H1 (cell line): ENCODE data around the gene KIF1B. TPM values are rescaled to one million over a fixed set of nuclear protein-coding genes. Genes with fewer than 3 reads are reported as not detected.

Source experiments
- CTCF ChIA-PET: fragments of 300-600 bp; sonication (Branson Sonifier 250); formaldehyde crosslinking; loops from one replicate; lab custom pipeline; 2021; ENCODE audit not compliant: partially characterized antibody; lab: Charles Lee
- POLR2A ChIA-PET: fragments of 300-600 bp; sonication (Branson Sonifier 250); formaldehyde crosslinking; loops from one replicate; lab custom pipeline; 2021; ENCODE audit warnings: inconsistent platforms; ENCODE audit not compliant: partially characterized antibody; lab: Charles Lee
- DNase-seq, 2 experiments: peaks; one replicate each; pipeline versions ENCODE4 v3.0.0 to v3.0.0-alpha.2; 2010 to 2022; ENCODE audit warnings: low spot score in 2 of 2, low read depth in 1 of 2, mixed read lengths in 1 of 2
- FAIRE-seq: peaks from 2 replicates; lab custom pipeline; 2011; peaks lifted over from hg19 to GRCh38; lab: Jason Lieb, UNC
- H2AFZ ChIP-seq: 2 replicates; pipeline ENCODE4 v1.8.1; 2012; ENCODE audit warnings: low read length, inconsistent platforms
- H2AK5ac ChIP-seq: 2 replicates; pipeline ENCODE4 v1.6.1; 2013; ENCODE audit warnings: low read depth, low read length
- H2BK120ac ChIP-seq: replicated peaks from 2 replicates; pipeline ENCODE3; 2013; ENCODE audit warnings: low read depth, low read length, inconsistent platforms
- H2BK12ac ChIP-seq: 2 replicates; pipeline ENCODE4 v1.6.1; 2013; ENCODE audit warnings: low read depth, low read length
- H2BK15ac ChIP-seq: 2 replicates; pipeline ENCODE4 v1.6.1; 2013; ENCODE audit warnings: low read length
- H2BK20ac ChIP-seq: 2 replicates; pipeline ENCODE4 v1.6.1; 2013; ENCODE audit warnings: low read length
- H2BK5ac ChIP-seq: 2 replicates; pipeline ENCODE4 v1.6.1; 2013; ENCODE audit warnings: low read depth, low read length
- H3K14ac ChIP-seq: 2 replicates; pipeline ENCODE4 v1.6.1; 2013; ENCODE audit warnings: inconsistent platforms; ENCODE audit not compliant: insufficient read length
- H3K18ac ChIP-seq: 2 replicates; pipeline ENCODE4 v1.6.1; 2013; ENCODE audit warnings: low read length; ENCODE audit errors: extremely low read depth
- H3K23ac ChIP-seq: 2 replicates; pipeline ENCODE4 v1.6.1; 2013; ENCODE audit warnings: inconsistent platforms; ENCODE audit not compliant: insufficient read length
- H3K23me2 ChIP-seq: 2 replicates; pipeline ENCODE4 v1.6.1; 2013; ENCODE audit warnings: low read depth, low read length
- H3K27ac ChIP-seq: 2 replicates; pipeline ENCODE4 v1.6.1; 2011; ENCODE audit warnings: low read depth, low read length, inconsistent platforms
- H3K27me3 ChIP-seq, 4 experiments: replicated peaks in 1 of 4; 1 replicate in 1 of 4; 2 replicates in 3 of 4; pipeline versions ENCODE4 v1.6.1 to v1.8.1; 2011 to 2013; ENCODE audit warnings: low read length in 3 of 4, mild to moderate bottlenecking in 3 of 4, inconsistent platforms in 2 of 4, mixed read lengths in 2 of 4, moderate library complexity in 1 of 4; ENCODE audit not compliant: control insufficient read depth in 3 of 4, insufficient read depth in 3 of 4; ENCODE audit errors: extremely low read depth in 1 of 4
- H3K36me3 ChIP-seq, 4 experiments: 2 replicates each; pipeline versions ENCODE4 v1.6.1 to v1.8.1; 2011 to 2013; ENCODE audit warnings: mild to moderate bottlenecking in 4 of 4, low read length in 3 of 4, moderate library complexity in 2 of 4, control low read depth in 1 of 4, inconsistent platforms in 1 of 4; ENCODE audit not compliant: insufficient read depth in 4 of 4, control insufficient read depth in 2 of 4
- H3K4ac ChIP-seq: replicated peaks from 2 replicates; pipeline ENCODE3; 2013; ENCODE audit warnings: low read length, low read depth, mixed read lengths, inconsistent platforms; ENCODE audit not compliant: insufficient read length
- H3K4me1 ChIP-seq, 4 experiments: replicated peaks in 1 of 4; 1 replicate in 1 of 4; 2 replicates in 3 of 4; pipeline versions ENCODE4 v1.6.1 to v1.8.1; 2011 to 2013; ENCODE audit warnings: low read length in 3 of 4, inconsistent platforms in 2 of 4, mixed read lengths in 1 of 4; ENCODE audit not compliant: insufficient read depth in 4 of 4, control insufficient read depth in 3 of 4
- H3K4me2 ChIP-seq, 2 experiments: 2 replicates each; pipeline versions ENCODE4 v1.6.1 to v1.8.1; 2011 to 2013; ENCODE audit warnings: low read depth in 2 of 2, low read length in 2 of 2, control low read depth in 1 of 2, inconsistent platforms in 1 of 2, mild to moderate bottlenecking in 1 of 2; ENCODE audit not compliant: insufficient read depth in 1 of 2
- H3K4me3 ChIP-seq, 4 experiments: fragments of 200-600, 300-600 bp in 1 of 4; sonication (generic), shearing (Covaris generic), sonication (Bioruptor Twin) in 1 of 4; 2 replicates each; pipeline versions ENCODE4 v1.5.1 to v1.8.1; 2011 to 2016; ENCODE audit warnings: low read length in 4 of 4, low read depth in 3 of 4, control low read depth in 2 of 4, inconsistent platforms in 2 of 4, mild to moderate bottlenecking in 2 of 4, mixed read lengths in 1 of 4, moderate library complexity in 1 of 4; ENCODE audit not compliant: insufficient read depth in 2 of 4; ENCODE audit errors: extremely low read depth in 1 of 4
- H3K56ac ChIP-seq: replicated peaks from 2 replicates; pipeline ENCODE3; 2013; ENCODE audit warnings: low read depth, mild to moderate bottlenecking, mixed read lengths, low read length, inconsistent platforms; ENCODE audit not compliant: insufficient read length
- H3K79me1 ChIP-seq: 2 replicates; pipeline ENCODE4 v1.6.1; 2013; ENCODE audit warnings: low read depth, low read length, control low read depth
- H3K79me2 ChIP-seq, 2 experiments: 2 replicates each; pipeline versions ENCODE4 v1.6.1 to v1.8.1; 2012 to 2013; ENCODE audit warnings: low read length in 2 of 2, mild to moderate bottlenecking in 2 of 2, inconsistent platforms in 1 of 2; ENCODE audit not compliant: insufficient read depth in 2 of 2, control insufficient read depth in 1 of 2
- H3K9ac ChIP-seq, 4 experiments: replicated peaks in 1 of 4; 1 replicate in 1 of 4; 2 replicates in 3 of 4; pipeline versions ENCODE4 v1.6.1 to v1.8.1; 2011 to 2013; ENCODE audit warnings: low read depth in 3 of 4, low read length in 3 of 4, control low read depth in 2 of 4, mild to moderate bottlenecking in 2 of 4, moderate library complexity in 2 of 4, inconsistent platforms in 1 of 4; ENCODE audit errors: extremely low read depth in 1 of 4
- H3K9me3 ChIP-seq, 2 experiments: 2 replicates each; pipeline versions ENCODE4 v1.6.1 to v1.8.1; 2012 to 2013; ENCODE audit warnings: mild to moderate bottlenecking in 2 of 2, moderate library complexity in 2 of 2, control low read depth in 1 of 2, inconsistent platforms in 1 of 2, low read depth in 1 of 2, low read length in 1 of 2, mixed read lengths in 1 of 2; ENCODE audit not compliant: insufficient read depth in 2 of 2
- H4K20me1 ChIP-seq, 2 experiments: replicated peaks in 1 of 2; 2 replicates each; pipeline versions ENCODE3 to v1.8.1; 2011 to 2013; ENCODE audit warnings: inconsistent platforms in 2 of 2, low read length in 2 of 2, mild to moderate bottlenecking in 1 of 2; ENCODE audit not compliant: insufficient read depth in 2 of 2, control insufficient read depth in 1 of 2
- H4K5ac ChIP-seq: 2 replicates; pipeline ENCODE4 v1.6.1; 2013; ENCODE audit warnings: low read length, low read depth, mixed read lengths, inconsistent platforms; ENCODE audit not compliant: insufficient read length
- H4K8ac ChIP-seq: 2 replicates; pipeline ENCODE4 v1.8.0; 2013; ENCODE audit warnings: mild to moderate bottlenecking, moderate library complexity, low read length, inconsistent platforms; ENCODE audit not compliant: insufficient read depth; ENCODE audit errors: extremely low read depth
- H4K91ac ChIP-seq: replicated peaks from 2 replicates; pipeline ENCODE3; 2013; ENCODE audit warnings: low read length, mixed read lengths, inconsistent platforms; ENCODE audit not compliant: insufficient read length
- CBX5 ChIP-seq: fragments of 300-800, 300-1000 bp; sonication (generic); IDR thresholded peaks from 2 replicates; pipeline ENCODE4 v1.7.1; 2016; ENCODE audit warnings: antibody characterized with exemption, low read length, low read depth
- FOSL1 ChIP-seq: IDR thresholded peaks from 2 replicates; pipeline ENCODE4 v1.6.1; 2011; ENCODE audit warnings: mild to moderate bottlenecking, low read depth, low read length, moderate library complexity; ENCODE audit not compliant: insufficient read depth
- MAFK ChIP-seq: IDR thresholded peaks from 2 replicates; pipeline ENCODE4 v1.6.1; 2012; ENCODE audit warnings: low read depth, mild to moderate bottlenecking, improper control_type of control experiment, low read length
- WGBS, 2 experiments: shearing (Covaris generic) in 1 of 2; methylation state at CpG; one replicate each; pipeline versions ENCODE4 v1.1.6 to v1.1.7; 2013 to 2015; ENCODE audit warnings: low lambda C conversion rate in 2 of 2, mixed read lengths in 2 of 2, inconsistent platforms in 1 of 2, low coverage in 1 of 2, missing lambda C conversion rate in 1 of 2; ENCODE audit not compliant: insufficient replicate concordance in 2 of 2, insufficient coverage in 1 of 2, insufficient read length in 1 of 2; ENCODE audit errors: extremely low coverage in 1 of 2, missing lambda C conversion rate in 1 of 2; 5-methylcytosine and 5-hydroxymethylcytosine counted together
- polyA plus RNA-seq, 7 experiments: library from polyadenylated mRNA; depleted of rRNA in 3 of 7; stranded (reverse) in 5 of 7; unstranded in 2 of 7; fragments of >200 nt in 5 of 7; fragments of 200-250 nt in 2 of 7; gene quantifications; 1 replicate in 5 of 7; 2 replicates in 1 of 7; 4 replicates in 1 of 7; pipeline versions ENCODE4 v1.2.1 to v1.2.3, GENCODE V29; 2011 to 2013; ENCODE audit warnings: missing spikeins in 2 of 7, mixed read lengths in 2 of 7
- total RNA-seq: library from RNA; stranded (reverse); fragmentation: NEBNext Ultra II Directional; extraction: Animal tissue kit (Norgen Biotek cat#: 25700); gene quantifications from 2 replicates; pipeline ENCODE4 v1.2.1, GENCODE V29; 2021

KIF1B gene
- total and polyA plus RNA-seq, 2 of the 8 experiments (the other 6 are each of a cell fraction or from before 2014, with no cell fraction given), result 39.1 to 74.2 TPM

DNA sequence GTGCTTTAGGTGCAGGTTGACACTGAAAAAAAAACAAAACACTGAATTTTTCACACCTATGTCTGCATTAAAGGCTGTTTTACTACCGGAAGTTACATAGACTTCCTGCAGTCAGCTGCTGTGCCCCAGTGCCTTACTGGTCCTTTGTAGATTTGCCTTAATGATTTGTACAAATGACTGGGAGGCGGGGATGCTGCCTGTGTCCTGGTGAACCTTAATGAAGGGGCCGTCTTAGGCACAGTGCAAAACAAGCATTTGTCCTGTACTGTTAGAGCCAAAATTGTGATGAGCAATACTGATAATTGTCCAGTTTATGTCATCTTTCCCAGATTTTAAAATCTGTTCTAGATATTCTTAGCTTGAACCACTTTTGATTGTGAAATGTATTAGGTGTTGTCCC is 97.6 kb downstream of the KIF1B start:
- peaks cover 4 to 25% (median 12%) of the 10 kb centered on the region in 4 experiments; a peak in 5 of 8 replicates for H3K36me3 ChIP-seq
- no peak overlapping the region for H2BK12ac ChIP-seq
- no peak overlapping the region for H2BK120ac ChIP-seq
- H3K4me2 ChIP-seq, result no peak overlapping the region
- no peaks in the 10 kb centered on the region for H3K23me2 ChIP-seq
- H3K9me3 ChIP-seq, result no peaks in the 10 kb centered on the region
- H3K4ac ChIP-seq, result no peak overlapping the region
- FAIRE-seq (no peak), DNase-seq (no peak)
- no peak overlapping the region for H4K91ac ChIP-seq
- H4K20me1 ChIP-seq, result peaks cover 0 to 1% of the 10 kb centered on the region in 2 experiments
- H2BK15ac ChIP-seq, result no peak overlapping the region
- no peak overlapping the region for H3K56ac ChIP-seq
- no peaks in the 10 kb centered on the region; the same call in 1 of the 2 replicates for H3K79me1 ChIP-seq
- no peaks in the 10 kb centered on the region for H3K4me1 ChIP-seq
- H3K18ac ChIP-seq, result no peak overlapping the region
- no peak overlapping the region for H3K23ac ChIP-seq
- no peak overlapping the region for H3K9ac ChIP-seq
- no peak overlapping the region for H3K14ac ChIP-seq
- H3K27me3 ChIP-seq, result no peaks in the 10 kb centered on the region
- H3K79me2 ChIP-seq, result no peaks in the 10 kb centered on the region
- H2AK5ac ChIP-seq, result no peak overlapping the region
- CTCF ChIA-PET, result no interaction called here
- no peak overlapping the region for H4K8ac ChIP-seq
- no peak overlapping the region for H2BK20ac ChIP-seq
- no peak overlapping the region for H3K27ac ChIP-seq
- no peak overlapping the region for H4K5ac ChIP-seq
- H2BK5ac ChIP-seq, result no peak overlapping the region
- H3K4me3 ChIP-seq, result no peak overlapping the region
- 89% methylated on average over 3 of the region's 3 CpGs; no CpG with 5 or more reads in 1 of the 2 experiments for WGBS, 2 experiments
- H2AFZ ChIP-seq, result no peak overlapping the region
- TF ChIP-seq CBX5, result no peak
- no peak for TF ChIP-seq FOSL1
- no peak for TF ChIP-seq MAFK
- POLR2A ChIA-PET, result no interaction called here
